GM12878 (cell line): Measurements from ENCODE around the gene PRKG1. TPM values are rescaled to one million over a fixed set of nuclear protein-coding genes. Genes with fewer than 3 reads are reported as not detected.

Experiments used
- CHD4 ChIP-seq: fragments of 200-600 bp; sonication (generic); IDR thresholded peaks from 2 replicates; pipeline ENCODE4 v1.6.1; 2016; ENCODE audit warnings: mild to moderate bottlenecking
- E2F8 ChIP-seq: fragments of 450-650 bp; IDR thresholded peaks from 2 replicates; pipeline ENCODE4 v1.6.1; 2018; ENCODE audit warnings: mild to moderate bottlenecking, low read depth, moderate library complexity; ENCODE audit not compliant: partially characterized antibody
- EZH2 ChIP-seq: IDR thresholded peaks from 2 replicates; pipeline ENCODE4 v1.6.1; 2012; ENCODE audit warnings: low read depth, mild to moderate bottlenecking, control low read depth, inconsistent platforms, low read length, borderline replicate concordance; ENCODE audit not compliant: control insufficient read depth
- HCFC1 ChIP-seq: fragments of 150-350 bp; IDR thresholded peaks from 2 replicates; pipeline ENCODE4 v1.6.1; 2014; ENCODE audit warnings: low read length
- MEF2A ChIP-seq: IDR thresholded peaks from 2 replicates; pipeline ENCODE4 v1.6.1; 2011; ENCODE audit warnings: low read depth, mild to moderate bottlenecking, low read length, moderate library complexity; ENCODE audit not compliant: insufficient read depth
- MLLT1 ChIP-seq: fragments of 450-650 bp; IDR thresholded peaks from 2 replicates; pipeline ENCODE4 v1.6.1; 2016; ENCODE audit warnings: mild to moderate bottlenecking
- PKNOX1 ChIP-seq: fragments of 450-650 bp; IDR thresholded peaks from 2 replicates; pipeline ENCODE4 v1.6.1; 2016; ENCODE audit warnings: mild to moderate bottlenecking
- TAF1 ChIP-seq: IDR thresholded peaks from 2 replicates; pipeline ENCODE4 v1.6.1; 2011; ENCODE audit warnings: mild to moderate bottlenecking, low read depth, low read length, borderline replicate concordance
- polyA plus RNA-seq, 11 experiments: library from polyadenylated mRNA; depleted of rRNA in 4 of 11; unstranded in 6 of 11; stranded (reverse) in 5 of 11; fragments of >200 nt; fragmentation: Nextera tagmentation in 4 of 11; fragmentation: Illumina TruSeq in 1 of 11; extraction: Ambion mirVana in 4 of 11; extraction: Trizol in 1 of 11; gene quantifications; 1 replicate in 1 of 11; 2 replicates in 10 of 11; pipeline versions ENCODE4 v1.2.1 to v1.2.3, GENCODE V29; 2011 to 2016; ENCODE audit warnings: inconsistent platforms in 2 of 11, missing spikeins in 2 of 11, low read depth in 1 of 11
- total RNA-seq, 4 experiments: library from RNA; depleted of rRNA in 3 of 4; stranded (reverse); fragments of >200 nt in 3 of 4; fragmentation: Illumina TruSeq in 1 of 4; extraction: Trizol in 1 of 4; gene quantifications; 2 replicates each; pipeline versions ENCODE4 v1.2.1 to v1.2.3, GENCODE V29; 2013 to 2021

Gene PRKG1
- total and polyA plus RNA-seq, 10 of the 15 experiments (the other 5 are each of a cell fraction or from before 2014, with no cell fraction given) = 0.04 to 0.05 TPM; not detected in 8

GRCh38 chr10:52208365-52208764 lies 1134.1 kb downstream of the PRKG1 start (continued):
- TF ChIP-seq MLLT1 = no peak
- TF ChIP-seq CHD4 = no peak
- TF ChIP-seq EZH2 = no peak
- TF ChIP-seq E2F8 = no peak
- no peak for TF ChIP-seq PKNOX1
- TF ChIP-seq TAF1 = no peak
- TF ChIP-seq MEF2A = no peak
- TF ChIP-seq HCFC1 = no peak
